HG02885 (cell line): ENCODE measurements around the gene PARD6G.
"Not testable (repeated sequence)": the region's sequence is repeated elsewhere in the genome, so short reads cannot be mapped to it uniquely, and the experiment has no call there.

Source experiments
- ATAC-seq: cut with Tn5 transposase; IDR thresholded peaks from one replicate; pipeline ENCODE4 v1.9.1; 2021; ENCODE audit warnings: mild to moderate bottlenecking; ENCODE audit not compliant: unreplicated experiment, poor library complexity

The PARD6G gene

DNA sequence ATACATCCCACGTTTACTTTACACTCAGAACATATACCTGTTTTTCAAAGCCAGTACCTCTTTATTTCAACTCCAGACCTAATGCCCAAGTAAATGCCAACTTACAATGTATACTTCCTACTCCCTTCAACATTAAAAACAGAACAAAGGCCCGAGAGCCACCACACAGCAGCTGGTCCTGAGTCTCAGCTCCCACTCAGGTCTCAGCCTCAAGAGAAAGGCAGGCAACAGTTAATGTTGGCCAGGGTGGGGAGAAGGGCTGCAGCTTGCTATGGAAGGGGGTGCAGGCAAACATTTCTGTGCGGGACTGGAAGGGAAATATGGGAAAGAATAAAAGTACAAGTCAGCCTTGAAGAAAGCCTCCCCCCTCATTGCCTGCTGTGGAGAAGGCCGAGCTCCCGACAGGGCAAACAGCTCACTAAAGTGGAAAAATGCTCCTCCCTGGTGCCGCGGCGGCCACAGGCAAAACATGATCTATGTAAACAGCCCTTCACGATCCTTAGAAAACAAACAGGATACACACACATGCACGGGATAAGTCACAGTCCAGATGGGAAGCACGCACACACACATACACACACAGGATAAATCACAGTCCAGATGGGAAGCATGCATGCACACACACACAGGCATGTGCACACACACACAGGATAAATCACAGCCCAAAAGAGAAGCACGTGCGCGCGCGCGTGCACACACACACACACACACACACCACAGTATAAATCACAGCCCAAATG lies 70.8 kb downstream of the PARD6G start:
- no peak for ATAC-seq

DNA sequence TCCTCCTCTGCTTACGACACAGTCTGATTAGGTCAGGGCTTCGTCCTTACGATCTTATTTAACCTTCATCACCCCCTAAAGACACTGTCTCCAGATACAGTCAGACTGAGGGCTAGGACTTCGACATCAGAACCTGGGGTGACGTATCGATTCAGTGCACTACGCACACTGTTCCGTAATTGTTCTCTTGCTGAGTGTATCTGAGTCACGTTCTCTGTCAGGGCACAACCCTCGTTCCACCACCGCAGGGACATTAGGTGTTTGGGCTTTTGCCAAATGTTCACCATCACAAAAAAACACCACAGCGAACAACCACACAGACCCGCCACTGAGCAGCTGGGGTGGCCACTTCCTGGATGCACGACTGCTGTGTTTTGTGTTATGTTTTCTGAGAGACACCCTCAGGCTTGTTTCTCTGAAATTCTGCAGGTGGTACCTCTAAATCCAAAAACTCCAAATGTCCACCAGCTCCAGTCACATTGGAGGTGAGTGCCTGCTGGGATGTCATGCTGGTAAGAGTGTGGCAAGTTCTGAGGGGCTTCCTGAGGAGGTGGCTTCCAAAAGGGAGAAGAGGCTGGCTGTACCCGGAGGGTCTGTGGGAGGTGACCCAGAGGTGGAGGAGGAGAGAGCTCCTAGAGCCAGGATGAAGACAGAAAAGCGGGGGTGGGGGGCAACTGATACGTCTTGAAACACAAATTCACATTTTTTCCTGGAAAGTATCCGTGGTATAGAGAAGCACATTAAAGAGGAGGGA lies 71.7 kb downstream of the PARD6G start:
- no peak for ATAC-seq

- ATAC-seq: no peak
Observed at GRCh38 chr18:80173060-80173459, 74.3 kb downstream of the PARD6G start.

GRCh38 chr18:80172056-80172455 lies 75.3 kb downstream of the PARD6G start:
- no peak for ATAC-seq

GRCh38 chr18:80171054-80171872 lies 76.1 kb downstream of the PARD6G start:
- ATAC-seq: peak; percentile 49

- ATAC-seq: no peak
Observed at GRCh38 chr18:80170395-80171053, 76.8 kb downstream of the PARD6G start.

DNA sequence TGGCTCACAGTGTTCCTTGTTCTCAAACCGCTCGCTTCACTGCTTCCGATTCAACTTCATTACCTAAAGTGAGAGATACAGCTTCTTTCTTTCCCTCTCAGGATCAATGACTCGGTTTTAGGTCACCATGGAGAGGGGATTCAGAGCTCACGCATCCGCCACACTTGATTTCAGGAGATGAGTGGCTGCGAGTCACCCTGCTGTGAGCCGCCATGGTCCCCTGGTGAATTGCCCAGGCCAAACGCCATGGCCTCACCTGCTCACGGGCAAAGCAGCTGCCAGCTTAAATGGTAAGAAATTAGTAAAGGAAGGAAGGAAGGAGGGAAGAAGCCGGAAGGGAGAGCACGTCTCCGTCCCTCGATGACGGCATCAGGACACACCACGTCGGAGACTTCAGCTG lies 77.7 kb downstream of the PARD6G start:
- ATAC-seq: no peak

DNA sequence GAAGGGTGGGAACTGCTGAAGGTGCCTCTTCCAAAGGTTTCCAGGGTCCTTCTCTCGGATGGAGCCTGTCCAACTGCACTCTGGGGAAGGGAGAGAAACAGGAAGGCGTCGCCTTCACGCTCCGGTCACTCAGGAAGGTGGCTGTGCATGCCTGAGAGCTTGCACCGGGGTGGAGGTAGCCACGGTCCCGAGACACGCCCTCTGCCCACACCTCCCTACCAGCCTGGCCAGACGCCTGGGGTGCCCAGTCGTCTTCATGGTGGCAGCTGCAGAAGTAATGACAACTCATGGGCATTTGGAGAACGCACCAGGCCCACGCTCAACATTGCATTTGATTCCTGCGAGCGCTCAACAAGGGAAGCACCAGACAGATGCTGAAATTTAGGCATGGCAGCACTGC lies 78.3 kb downstream of the PARD6G start:
- no peak for ATAC-seq

- ATAC-seq: no peak
Observed at GRCh38 chr18:80168346-80168745, 79.0 kb downstream of the PARD6G start.

GRCh38 chr18:80167931-80168330 lies 79.4 kb downstream of the PARD6G start:
- no peak for ATAC-seq

DNA sequence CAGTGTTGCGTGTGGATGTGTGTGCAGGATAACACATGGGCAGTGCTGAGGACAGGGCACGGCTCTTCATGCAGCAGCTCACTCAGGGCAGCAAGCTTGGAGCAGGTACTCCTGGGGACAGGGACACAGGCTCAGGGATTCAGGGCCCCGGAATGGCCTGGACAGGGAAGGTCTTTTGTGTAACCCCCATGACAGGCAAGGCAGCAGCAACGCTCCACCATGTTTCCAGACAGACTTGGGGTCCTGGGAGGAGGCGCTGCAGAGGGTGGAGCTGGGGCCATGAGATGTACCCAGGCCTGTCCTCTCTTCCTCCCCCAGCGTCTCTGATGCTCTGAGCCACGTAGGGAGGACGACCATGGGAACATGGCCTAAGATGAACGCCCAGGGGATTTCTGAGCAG lies 80.0 kb downstream of the PARD6G start:
- ATAC-seq: no peak

GRCh38 chr18:80166725-80167124 lies 80.6 kb downstream of the PARD6G start:
- no peak for ATAC-seq

DNA sequence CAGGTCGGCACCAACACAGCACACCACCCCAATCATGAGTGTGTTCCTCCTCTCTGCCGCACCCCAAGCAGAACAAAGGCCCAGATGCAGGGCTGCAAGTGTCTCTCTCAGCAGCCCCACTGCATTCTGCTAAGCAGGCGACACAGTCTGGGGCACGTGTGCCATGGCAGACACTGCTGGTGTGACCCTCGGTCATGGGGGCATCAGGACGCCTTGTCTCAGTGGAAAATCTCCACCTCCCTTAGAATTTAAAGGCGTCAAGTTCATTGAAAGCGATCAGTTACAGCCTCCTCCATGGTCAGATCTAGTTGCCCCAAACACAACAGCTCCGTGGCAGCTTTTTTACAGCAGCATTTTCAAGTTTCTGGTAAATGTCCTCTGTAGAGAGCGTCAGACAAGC lies 81.1 kb downstream of the PARD6G start:
- no peak for ATAC-seq

DNA sequence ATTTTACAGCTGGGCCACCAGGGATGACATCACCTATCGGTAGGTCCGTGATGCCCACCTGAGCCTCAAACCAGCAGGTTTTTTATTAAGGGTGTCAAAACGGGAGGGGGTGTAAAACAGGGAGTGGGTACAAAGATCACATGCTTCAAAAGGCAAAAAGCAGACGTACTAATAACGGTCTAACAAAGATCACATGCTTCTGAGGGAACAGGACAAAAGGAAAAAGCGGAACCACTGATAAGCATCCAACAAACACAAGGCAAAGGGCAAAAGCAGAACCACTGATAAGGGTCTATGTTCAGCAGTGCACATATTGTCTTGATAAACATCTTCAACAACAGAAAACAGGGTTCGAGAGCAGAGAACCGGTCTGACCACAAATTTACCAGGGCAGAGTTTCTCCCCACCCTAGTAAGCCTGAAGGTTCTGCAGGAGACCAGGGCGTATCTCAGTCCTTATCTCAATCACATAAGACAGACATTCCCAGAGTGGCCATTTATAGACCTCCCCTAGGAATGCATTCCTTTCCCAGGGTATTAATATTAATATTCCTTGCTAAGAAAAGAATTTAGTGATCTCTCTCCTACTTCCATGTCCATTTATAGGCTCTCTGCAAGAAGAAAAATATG lies 82.5 kb downstream of the PARD6G start:
- ATAC-seq: not testable (repeated sequence)

- no peak for ATAC-seq
Observed at GRCh38 chr18:80163183-80163582, 84.1 kb downstream of the PARD6G start.

DNA sequence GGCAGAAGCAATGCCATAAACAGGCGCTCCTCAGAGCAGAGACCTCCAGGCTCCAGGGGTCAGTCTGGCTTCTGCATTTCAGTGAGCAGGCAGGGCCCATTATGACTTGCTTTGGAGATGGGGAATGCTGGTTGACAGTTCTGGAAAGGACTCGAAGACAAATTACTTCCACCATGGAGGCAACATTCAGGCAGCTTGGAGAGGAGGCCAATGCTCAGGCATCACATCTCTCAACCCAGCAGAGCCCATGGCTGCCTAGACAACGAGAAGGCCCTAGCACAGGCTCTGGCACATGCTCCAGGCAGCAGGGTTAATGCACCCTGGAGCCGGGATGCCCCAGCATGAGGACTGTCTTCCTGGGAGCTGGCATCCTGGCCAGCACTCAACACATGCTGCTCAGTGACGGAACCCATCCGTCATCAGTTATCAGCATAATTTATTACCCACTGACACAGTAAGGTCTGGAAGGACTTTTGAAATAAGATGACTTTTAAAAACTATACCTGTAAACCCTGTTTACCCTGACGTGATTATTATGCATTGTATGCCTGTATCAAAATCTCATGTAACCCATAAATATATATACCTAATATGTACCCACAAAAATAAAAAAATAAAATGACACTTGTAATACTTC lies 85.4 kb downstream of the PARD6G start:
- ATAC-seq: no peak

- peak; percentile 68 for ATAC-seq
Observed at GRCh38 chr18:80159713-80160636, 87.3 kb downstream of the PARD6G start.

- ATAC-seq: no peak
Observed at GRCh38 chr18:80158365-80158764, 88.9 kb downstream of the PARD6G start.
